Lower lobe of right lung (tissue), 2 donors: ENCODE data around the gene PAOX. TPM values are rescaled to one million over a fixed set of nuclear protein-coding genes. Genes with fewer than 3 reads are reported as not detected.

Experiments
- ATAC-seq, 2 donors: fragments of 200-7000 bp; cut with Tn5 transposase; one replicate each; pipeline ENCODE4 v1.9.1; 2020 to 2022; ENCODE audit warnings: mild to moderate bottlenecking in 2 of 2, moderate library complexity in 2 of 2
- DNase-seq: peaks from one replicate; pipeline ENCODE4 v3.0.0-alpha.2; 2020
- H3K27ac ChIP-seq: fragments of 200-600 bp; one replicate; pipeline ENCODE4 v1.8.0; 2022
- H3K27me3 ChIP-seq: fragments of 200-600 bp; one replicate; pipeline ENCODE4 v1.8.0; 2022; ENCODE audit warnings: low read depth
- H3K36me3 ChIP-seq: fragments of 200-600 bp; one replicate; pipeline ENCODE4 v1.8.0; 2022; ENCODE audit warnings: mild to moderate bottlenecking
- H3K4me1 ChIP-seq: fragments of 200-600 bp; one replicate; pipeline ENCODE4 v1.8.0; 2022
- H3K4me3 ChIP-seq: fragments of 200-600 bp; one replicate; pipeline ENCODE4 v1.8.0; 2022; ENCODE audit warnings: mild to moderate bottlenecking
- H3K9me3 ChIP-seq: fragments of 200-600 bp; one replicate; pipeline ENCODE4 v1.8.0; 2022
- intact Hi-C: fragments of 100-400 bp; cut with DNase I; formaldehyde crosslinking; loops from one replicate; pipeline ENCODE4 v1.11.0; 2022
- long read RNA-seq: library from polyadenylated mRNA; unstranded; transcript quantifications from one replicate; pipeline ENCODE4 v2.0.0, GENCODE V29; 2021
- total RNA-seq: library from RNA; stranded (reverse); fragmentation: NEBNext Ultra II Directional; extraction: Animal tissue kit (Norgen Biotek cat#: 25700); gene quantifications from one replicate; pipeline ENCODE4 v1.2.1, GENCODE V29; 2021
- TF ChIP-seq, protein P1 (sequence below): fragments of 200-600 bp; IDR thresholded peaks from one replicate; pipeline ENCODE4 v1.8.0; 2022; ENCODE audit warnings: antibody characterized with exemption, mild to moderate bottlenecking
- donor health status: DM: no; HTN: yes; CAD: no; lungs with severe emphysema.

PAOX gene
- total RNA-seq, result 6.9 TPM
- long read RNA-seq, transcript PAOX-201 (7 exons, 1,858 nt), result major isoform, 5 of 16 reads
- long read RNA-seq, partial matches to known transcripts, result 8 of 16 reads
- long read RNA-seq, other reads (novel, unspliced or antisense), result 3 of 16 reads

DNA sequence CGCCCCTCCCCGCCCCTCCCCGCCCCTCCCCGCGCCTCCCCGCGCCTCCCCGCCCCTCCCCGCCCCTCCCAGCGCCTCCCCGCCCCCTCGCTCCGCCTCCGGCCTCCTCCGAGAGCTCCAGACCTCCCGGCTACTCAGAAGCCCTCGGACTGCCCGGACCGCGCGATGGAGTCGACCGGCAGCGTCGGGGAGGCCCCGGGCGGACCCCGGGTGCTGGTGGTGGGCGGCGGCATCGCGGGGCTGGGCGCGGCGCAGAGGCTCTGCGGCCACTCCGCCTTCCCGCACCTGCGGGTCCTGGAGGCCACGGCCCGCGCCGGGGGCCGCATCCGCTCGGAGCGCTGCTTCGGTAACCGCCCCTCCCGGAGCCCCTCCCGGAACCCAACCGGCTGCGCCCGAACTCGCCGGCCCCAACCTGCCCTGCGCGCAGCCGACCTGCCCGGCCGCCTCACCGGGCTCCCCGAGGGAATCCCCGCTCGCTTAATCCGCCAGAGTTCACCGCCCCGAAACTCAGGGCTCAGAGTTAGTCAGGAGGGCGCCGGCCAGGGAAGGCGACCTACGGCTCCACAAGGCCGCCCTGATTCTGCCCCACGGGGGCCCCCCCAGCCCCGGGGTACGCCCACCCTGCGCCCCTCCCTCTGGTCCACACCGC is at the start of gene PAOX:
Gene PAOX (plus strand): TSS at position 111 of the 649 bp plus-strand sequence. CDS start 55 bp downstream, at position 166.
- Histone ChIP-seq H3K27ac (peak within 1 kb of the TSS; percentile 85), H3K27me3 (no peaks in the 10 kb centered on the region), H3K4me1 (peaks cover 22% of the 10 kb centered on the region), H3K9me3 (no peaks in the 10 kb centered on the region), H3K4me3 (peak within 1 kb of the TSS; percentile 95), H3K36me3 (peaks cover 7% of the 10 kb centered on the region)
- DNase-seq, result peak; percentile 81
- peak; percentile 75 to 76 for ATAC-seq
- TF ChIP-seq, protein P1, sequence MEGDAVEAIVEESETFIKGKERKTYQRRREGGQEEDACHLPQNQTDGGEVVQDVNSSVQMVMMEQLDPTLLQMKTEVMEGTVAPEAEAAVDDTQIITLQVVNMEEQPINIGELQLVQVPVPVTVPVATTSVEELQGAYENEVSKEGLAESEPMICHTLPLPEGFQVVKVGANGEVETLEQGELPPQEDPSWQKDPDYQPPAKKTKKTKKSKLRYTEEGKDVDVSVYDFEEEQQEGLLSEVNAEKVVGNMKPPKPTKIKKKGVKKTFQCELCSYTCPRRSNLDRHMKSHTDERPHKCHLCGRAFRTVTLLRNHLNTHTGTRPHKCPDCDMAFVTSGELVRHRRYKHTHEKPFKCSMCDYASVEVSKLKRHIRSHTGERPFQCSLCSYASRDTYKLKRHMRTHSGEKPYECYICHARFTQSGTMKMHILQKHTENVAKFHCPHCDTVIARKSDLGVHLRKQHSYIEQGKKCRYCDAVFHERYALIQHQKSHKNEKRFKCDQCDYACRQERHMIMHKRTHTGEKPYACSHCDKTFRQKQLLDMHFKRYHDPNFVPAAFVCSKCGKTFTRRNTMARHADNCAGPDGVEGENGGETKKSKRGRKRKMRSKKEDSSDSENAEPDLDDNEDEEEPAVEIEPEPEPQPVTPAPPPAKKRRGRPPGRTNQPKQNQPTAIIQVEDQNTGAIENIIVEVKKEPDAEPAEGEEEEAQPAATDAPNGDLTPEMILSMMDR, result no peak
- intact Hi-C loops, result no loop called here

DNA sequence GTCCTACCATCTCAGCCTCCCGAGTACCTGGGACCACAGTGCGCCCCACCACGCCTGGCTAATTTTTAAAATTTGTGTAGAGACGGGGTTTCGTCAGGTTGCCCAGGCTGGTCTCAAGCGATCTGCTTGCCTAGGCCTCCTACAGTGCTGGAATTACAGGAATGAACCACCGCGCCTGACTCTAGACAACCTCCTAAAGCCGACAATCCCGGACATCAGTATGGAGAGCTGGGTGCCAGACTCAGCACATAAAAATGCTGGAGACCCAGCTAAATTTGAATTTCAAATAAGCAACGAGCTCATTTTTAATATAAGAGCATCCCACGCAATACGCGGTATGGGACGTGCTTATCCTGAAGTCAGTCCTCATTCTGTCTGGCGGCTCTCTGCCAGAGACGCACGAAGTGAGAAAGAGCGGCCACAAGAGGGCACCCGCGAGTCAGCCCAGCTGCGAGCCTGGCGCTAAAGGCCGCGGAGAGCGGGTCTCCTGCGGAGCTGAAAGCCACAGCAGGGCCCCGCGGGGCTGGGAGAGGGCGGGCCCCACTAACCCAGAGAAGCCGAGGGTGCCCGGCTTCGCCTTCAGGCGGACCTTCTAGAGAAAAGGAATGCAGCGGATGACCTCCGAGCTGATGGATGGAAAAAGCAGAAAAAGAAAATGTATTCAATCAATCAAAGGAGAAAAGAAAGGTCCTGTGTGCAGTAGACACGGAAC is 49.4 kb upstream of the PAOX start:
- Histone ChIP-seq H3K4me1 (peaks cover 25% of the 10 kb centered on the region), H3K27ac (no peak overlapping the region), H3K4me3 (peak overlapping the region; percentile 36), H3K36me3 (no peaks in the 10 kb centered on the region), H3K9me3 (no peaks in the 10 kb centered on the region), H3K27me3 (peaks cover 78% of the 10 kb centered on the region)
- ATAC-seq (peak; percentile 91), DNase-seq (peak; percentile 89)
- intact Hi-C loops, result no loop called here
- TF ChIP-seq, protein P1, result peak; percentile 98

DNA sequence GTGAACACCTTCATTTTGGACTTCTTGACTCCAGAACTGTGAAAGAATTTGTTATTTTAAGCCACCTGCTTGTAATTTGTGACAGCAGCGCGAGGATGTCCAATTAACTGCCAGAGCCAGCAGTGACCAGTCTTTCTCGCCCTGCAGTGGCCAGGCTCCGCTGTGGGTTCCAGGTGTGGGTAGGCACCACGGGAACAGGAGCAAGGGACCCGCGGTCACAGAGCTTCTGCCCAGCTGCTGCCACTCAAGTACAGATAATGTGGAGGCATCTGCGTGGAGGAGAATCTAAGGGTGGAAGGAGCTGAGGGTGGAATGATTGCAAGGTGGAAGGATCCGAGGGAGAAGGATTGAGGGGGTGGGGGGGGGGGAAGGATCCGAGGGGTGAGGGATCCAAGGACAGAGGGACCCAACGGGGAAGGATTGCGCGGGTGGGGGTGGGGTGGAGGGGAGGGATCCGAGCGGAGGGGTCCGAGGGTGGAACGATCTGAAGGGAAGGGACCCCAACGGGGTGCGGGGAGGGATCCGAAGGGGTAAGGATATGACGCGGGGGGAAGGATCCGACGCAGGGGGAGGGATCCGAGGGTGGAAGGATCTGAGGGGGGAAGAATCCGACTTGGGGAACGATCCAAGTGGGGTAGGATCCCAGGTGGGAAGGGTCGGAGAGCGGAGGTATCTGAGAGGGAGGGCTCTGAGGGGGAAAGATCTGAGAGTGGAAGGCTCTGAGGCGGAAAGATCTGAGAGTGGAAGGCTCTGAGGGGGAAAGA is 45.9 kb upstream of the PAOX start:
- no peak for DNase-seq
- Histone ChIP-seq H3K4me1 (peaks cover 29% of the 10 kb centered on the region), H3K36me3 (no peaks in the 10 kb centered on the region), H3K9me3 (no peaks in the 10 kb centered on the region), H3K27me3 (peaks cover 68% of the 10 kb centered on the region), H3K27ac (no peak overlapping the region), H3K4me3 (no peak overlapping the region)
- TF ChIP-seq, protein P1, result no peak
- intact Hi-C loops, result no loop called here
- no peak for ATAC-seq

DNA sequence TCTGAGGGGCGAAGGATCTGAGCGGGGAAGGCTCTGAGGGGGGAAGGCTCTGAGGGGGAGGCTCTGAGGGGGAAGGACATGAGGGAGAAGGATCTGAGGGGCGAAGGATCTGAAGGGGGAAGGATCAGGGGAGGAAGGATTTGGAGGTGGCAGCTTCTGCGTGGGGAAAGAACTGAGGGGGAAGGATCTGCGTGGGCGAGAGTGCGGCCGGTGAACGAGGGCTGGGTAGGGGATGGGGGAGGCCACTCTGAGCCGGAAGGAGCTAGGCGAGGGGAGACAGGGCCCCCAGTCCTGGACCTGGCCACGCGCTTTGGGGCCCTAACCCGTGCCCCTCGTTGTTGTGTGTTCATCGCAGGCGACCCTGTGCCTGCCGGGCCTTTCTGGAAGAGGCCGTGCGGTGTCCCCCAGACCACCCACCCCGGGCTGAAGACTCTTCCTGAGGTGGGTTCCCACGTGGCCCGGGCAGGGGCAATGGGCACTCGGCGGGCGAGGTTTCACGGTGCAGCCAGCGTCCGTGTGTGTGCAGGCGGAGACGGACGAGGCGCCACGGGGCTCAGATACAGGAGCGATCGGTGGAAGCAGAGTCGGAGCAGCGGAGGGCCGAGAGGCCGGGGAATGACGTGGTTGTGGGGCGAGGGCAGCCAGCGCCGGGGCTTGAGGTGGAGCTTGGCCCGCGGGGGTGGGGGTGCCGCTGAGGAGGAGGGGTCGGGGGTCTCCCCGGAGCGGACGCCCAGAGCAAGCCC is 44.4 kb upstream of the PAOX start:
- ATAC-seq, result peak; percentile 2 to 20
- Histone ChIP-seq H3K4me1 (peaks cover 26% of the 10 kb centered on the region), H3K27ac (no peak overlapping the region), H3K4me3 (peak overlapping the region; percentile 45), H3K36me3 (no peaks in the 10 kb centered on the region), H3K27me3 (peaks cover 52% of the 10 kb centered on the region), H3K9me3 (no peaks in the 10 kb centered on the region)
- intact Hi-C loops, result no loop called here
- peak; percentile 51 for DNase-seq
- TF ChIP-seq, protein P1, result no peak
